Thoracic aorta endothelial cell (primary cell): ENCODE measurements around the gene HNRNPA2B1. TPM values are rescaled to one million over a fixed set of nuclear protein-coding genes. Genes with fewer than 3 reads are reported as not detected.

ENCODE experiments used
- total RNA-seq: library from RNA; depleted of rRNA; stranded (reverse); fragments of >200 nt; gene quantifications from 2 replicates; pipeline ENCODE4 v1.2.3, GENCODE V29; 2012

Gene HNRNPA2B1
- 373 and 381 TPM in 2 replicates for total RNA-seq

DNA sequence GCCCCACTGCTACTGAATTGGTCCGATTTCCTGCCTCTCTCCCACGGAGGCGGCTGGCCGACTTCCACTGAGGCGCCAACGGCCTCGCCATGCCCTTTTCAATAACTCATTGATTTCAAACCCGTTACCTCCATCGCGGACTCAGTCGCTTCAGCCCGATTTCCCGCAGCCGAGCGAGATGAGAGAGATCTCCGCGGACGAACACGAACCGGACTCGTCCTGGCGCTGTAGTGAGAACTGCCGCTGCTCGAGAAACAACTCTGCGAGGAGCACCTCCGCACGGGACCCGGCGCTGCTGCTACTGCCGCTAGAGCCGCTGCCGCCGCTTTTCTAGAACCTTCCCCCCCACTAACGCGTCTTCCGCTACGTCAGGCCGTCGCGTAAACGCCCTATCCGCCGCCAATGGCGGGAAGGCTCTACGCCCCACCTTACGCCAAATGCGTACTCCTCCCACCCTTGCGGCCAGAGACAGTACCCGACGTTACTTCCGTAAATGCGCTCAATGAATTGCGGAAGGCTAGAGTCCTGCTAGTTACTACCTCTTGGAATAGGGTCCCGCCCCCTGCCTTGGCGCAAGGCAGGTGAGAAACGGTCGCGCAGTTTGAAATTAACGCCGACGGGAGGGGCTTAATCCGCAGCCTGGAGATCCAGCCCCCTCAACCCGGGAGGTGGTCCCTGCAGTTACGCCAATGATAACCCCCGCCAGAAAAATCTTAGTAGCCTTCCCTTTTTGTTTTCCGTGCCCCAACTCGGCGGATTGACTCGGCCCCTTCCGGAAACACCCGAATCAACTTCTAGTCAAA lies at the start of gene HNRNPA2B1:
Gene HNRNPA2B1 (minus strand): TSS at position 303 of the 803 bp plus-strand sequence. CDS start 169 bp downstream, at position 134.

DNA sequence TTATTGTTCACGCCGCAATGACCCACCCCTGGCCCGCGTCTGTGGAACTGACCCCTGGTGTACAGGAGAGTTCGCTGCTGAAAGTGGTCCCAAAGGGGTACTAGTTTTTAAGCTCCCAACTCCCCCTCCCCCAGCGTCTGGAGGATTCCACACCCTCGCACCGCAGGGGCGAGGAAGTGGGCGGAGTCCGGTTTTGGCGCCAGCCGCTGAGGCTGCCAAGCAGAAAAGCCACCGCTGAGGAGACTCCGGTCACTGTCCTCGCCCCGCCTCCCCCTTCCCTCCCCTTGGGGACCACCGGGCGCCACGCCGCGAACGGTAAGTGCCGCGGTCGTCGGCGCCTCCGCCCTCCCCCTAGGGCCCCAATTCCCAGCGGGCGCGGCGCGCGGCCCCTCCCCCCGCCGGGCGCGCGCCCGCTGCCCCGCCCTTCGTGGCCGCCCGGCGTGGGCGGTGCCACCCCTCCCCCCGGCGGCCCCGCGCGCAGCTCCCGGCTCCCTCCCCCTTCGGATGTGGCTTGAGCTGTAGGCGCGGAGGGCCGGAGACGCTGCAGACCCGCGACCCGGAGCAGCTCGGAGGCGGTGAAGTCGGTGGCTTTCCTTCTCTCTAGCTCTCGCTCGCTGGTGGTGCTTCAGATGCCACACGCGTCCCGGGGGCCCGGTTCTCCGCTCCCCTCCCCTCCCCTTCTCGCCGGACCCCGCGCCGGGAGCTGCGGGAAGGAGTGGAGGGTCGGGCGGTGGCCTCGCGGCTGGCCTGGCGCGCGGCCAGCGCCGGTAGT lies 887 bp upstream of the HNRNPA2B1 start, which contains the start of gene CBX3:
Gene CBX3 (plus strand): TSS at position 499 of the 772 bp plus-strand sequence. CDS start 1,254 bp downstream, outside the sequence.

DNA sequence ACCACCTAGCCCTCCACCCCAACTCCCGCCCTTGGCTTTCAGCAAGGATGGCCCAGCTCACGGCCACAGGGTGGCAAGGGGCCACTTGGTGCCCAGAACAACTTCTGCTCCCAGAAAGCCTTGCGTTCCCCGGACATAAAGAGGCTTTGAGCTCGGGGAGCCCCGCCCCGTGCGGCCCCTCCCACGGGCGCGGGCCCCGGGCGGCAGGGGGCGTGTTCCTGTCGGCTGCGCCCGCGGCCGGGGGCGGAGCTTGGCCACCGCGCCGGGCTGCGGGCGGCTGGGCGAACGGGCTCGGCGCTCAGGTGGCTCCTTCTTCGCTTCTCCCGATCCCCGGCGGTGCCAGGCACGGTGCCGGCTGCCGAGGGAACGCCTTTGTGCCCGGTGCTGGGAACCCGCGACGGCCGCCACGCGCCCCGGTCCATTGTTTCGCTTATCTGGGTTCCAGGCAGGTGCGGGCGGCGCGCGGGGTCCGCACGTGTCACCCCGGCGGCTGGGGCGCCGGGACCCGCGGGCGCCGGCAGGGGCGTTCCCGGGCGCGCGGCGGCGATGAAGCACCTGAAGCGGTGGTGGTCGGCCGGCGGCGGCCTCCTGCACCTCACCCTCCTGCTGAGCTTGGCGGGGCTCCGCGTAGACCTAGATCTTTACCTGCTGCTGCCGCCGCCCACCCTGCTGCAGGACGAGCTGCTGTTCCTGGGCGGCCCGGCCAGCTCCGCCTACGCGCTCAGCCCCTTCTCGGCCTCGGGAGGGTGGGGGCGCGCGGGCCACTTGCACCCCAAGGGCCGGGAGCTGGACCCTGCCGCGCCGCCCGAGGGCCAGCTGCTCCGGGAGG lies 48.4 kb downstream of the HNRNPA2B1 start, which contains the start of gene NFE2L3:
Gene NFE2L3 (plus strand): TSS at position 246 of the 829 bp plus-strand sequence. CDS start 301 bp downstream, at position 547.

Other genes with a start within 250 kb of the HNRNPA2B1 start
- gene NFE2L3, start 48.5 kb downstream of the HNRNPA2B1 start, total RNA-seq = 58.8 and 59.7 TPM in 2 replicates
- 266 and 268 TPM in 2 replicates for gene CBX3, start 999 bp upstream of the HNRNPA2B1 start, total RNA-seq
- 0.80 and 2.5 TPM in 2 replicates for gene SNX10, start 91.1 kb upstream of the HNRNPA2B1 start, total RNA-seq